HG03135 (cell line): ENCODE measurements around the gene OTC.

Experiments used
- ATAC-seq: cut with Tn5 transposase; IDR thresholded peaks from one replicate; pipeline ENCODE4 v1.9.1; 2021; ENCODE audit warnings: mild to moderate bottlenecking, moderate library complexity; ENCODE audit not compliant: unreplicated experiment

Gene OTC

DNA sequence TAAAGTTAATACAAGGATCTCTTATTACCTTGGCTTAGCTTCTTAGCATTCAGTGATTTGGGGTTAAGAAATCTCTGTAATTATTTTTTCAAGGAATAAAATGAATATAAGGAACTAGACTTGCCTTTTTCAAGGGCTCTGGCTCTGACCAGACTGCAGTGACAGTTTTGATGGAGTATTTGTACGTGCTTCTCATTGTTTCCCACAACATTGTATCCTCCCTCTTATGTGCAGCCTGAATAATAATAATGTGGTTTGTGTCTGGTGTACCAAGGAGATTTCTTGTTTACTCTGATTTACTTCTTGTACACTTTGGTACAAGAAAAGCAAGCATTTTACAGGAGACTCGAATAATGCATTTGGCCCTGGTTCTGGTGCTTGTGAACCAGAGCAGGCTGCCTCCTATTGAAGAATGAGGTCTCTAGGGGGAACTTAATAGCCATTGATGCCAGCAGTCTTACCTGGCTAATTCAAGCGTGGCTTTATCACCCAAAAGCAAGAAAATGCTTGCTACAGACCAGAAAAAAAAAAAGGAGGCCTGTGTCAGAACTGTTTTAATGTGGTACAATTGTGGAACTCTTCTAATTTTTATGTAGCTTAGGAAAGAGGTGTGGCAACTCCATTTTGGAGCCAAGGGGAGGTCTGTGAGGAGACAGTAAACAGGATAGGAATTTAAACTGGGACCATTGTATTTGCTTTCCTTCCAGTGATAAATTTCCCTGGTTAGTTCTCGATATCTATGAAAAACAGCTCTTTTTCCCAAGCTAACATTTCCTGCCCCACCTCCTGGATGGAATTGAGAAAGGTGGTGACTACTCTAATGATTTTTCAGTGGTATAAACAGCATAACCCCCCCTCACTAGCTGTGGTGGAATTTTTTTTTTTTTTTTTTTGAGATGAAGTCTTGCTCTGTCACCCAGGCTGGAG lies 5.6 kb downstream of the OTC start:
- ATAC-seq, result no peak

DNA sequence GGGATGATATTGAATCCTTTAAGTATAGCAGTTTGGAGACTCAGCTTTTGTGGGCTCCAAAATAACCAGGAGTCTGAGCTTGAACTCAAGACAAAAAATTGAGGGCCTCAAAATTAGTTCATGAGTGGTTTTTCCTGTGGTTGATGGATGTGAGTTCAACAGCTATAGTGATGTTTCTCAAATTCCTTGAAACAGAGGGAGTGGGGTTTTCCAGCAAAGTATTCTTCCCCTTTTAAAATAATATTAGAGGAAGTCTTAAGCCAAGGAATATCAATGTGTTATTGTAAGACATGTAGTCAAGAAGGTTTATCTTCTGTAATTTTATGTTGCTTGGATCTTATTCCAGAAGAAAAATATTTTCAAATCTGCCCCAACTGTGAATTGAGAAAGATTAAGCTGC lies 10.6 kb downstream of the OTC start:
- ATAC-seq, result no peak

DNA sequence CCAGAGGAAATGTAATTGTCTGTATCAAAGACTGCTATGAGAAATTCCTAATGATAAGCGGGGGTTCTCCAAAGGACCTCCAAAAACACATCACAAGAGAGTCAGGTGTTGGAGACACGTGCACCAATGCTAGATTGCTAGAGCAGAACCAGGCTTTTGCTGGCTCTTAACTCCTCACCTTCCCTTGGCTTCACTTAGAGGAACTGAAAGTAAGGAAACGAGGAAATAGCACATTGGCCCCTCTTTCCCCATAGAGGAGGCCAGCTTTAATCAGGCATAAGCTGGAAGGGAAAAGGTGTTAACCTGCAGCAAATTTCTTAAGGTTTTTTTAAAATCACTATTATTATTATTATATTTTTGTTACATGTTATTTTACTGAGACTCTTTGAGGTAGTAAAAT lies 13.6 kb downstream of the OTC start:
- ATAC-seq, result no peak

DNA sequence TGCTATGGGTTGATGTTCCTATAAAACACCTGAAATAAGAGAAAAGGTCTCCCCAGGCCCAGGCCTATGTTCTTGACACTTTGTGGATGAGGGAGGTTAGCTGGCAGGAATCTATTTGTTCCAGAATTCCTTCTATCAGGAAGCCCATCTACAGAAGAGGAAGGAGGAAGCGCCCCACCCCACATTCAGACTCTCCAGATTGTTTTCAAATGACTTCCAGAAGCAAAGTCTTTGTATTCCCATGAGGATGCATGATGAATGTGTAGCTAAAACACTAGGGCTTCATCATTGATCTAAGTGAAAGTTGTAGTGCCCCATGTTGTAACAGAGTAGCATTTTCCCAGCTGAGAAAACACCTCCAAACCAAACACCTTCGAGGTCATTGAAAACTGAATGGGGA lies 16.4 kb downstream of the OTC start:
- ATAC-seq, result no peak

DNA sequence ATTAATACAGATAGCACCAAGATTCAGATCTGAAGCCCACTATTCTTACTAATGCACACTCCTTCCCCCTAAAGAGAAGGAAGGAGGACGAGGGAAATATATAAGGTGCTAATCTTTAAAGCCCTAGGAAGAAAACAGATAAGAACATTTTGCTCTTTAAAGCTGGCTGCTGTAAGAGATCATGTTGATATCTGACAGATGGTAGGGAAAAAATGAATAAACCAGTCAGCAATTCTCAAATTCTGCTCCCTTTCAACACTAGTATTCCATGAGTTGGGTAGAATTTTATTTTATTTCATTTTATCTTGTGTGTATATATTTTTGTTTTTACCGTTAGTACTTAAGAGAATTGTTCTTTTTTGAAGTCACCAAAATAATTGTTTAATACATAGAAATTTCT lies 19.2 kb downstream of the OTC start:
- ATAC-seq, result no peak

DNA sequence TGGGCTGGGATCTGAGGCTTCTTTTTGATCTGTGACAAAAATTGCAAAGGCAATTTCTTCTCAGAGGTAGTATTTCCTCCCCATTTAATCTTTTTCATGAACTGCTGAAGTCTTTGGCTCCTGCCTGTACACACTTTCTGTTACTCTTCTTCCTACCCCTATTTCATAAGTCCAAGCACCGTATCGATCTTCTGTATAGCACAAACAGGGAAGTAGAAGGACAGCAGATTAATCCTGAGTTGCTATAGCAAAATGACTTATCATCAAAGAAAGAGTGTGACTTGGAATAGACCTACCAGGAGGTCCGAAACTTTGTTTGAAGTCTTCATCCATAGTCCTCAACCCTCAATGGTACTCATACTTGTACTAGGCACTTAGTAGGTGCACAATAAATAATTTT lies 22.0 kb downstream of the OTC start:
- ATAC-seq, result no peak

DNA sequence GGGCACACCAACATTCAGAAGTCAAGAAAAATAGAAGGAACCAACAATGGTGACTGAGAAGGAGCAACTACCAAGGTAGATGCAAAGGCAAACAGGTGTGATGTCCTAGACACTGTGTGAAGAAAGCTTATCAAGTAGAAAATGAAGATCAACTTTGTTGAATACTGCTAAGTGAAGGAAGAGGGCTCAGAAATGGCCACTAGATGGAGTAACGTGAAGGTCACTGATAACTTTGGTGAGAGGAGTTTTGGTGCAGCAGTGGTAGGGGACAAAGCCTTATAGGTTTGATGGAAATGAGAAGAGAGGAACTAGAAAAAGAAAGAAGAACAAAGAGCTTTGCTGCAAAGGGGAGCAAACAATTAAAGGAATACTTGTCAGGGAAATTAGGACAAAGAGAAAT lies 23.5 kb downstream of the OTC start:
- no peak for ATAC-seq

DNA sequence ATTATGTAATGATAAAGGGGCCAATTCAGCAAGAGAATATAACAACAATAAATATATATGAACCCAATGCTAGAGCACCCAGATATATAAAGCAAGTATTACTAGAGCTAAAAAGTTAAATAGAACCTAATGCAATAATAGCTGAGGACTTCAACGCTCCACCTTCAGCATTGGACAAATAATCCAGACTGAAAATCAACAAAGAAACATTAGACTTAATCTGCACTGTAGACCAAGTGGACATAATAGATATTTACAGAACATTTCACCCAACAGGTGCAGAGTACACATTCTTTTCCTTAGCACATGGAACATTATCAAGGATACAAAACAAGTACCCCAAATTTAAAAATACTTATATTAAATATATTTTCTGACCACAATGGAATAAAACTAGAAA lies 24.3 kb downstream of the OTC start:
- no peak for ATAC-seq

DNA sequence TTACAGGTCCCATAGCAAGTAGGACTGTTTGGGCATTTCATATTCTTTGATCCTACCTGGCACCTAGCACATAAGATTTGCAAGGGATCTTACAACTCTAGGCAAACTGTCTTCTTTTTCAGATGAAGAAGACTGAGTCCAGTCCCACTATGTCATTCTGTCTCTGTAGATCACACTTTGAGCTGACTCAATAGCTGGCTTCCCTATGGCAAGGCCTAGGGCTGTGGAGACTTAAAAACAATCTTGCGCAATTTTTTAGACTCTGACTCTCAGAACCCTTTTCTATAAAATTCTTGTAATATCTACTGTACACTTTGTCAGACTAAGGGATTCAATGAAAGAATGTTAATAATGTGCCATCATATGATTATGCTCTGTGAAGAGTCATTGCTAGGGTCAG lies 26.7 kb downstream of the OTC start:
- ATAC-seq, result no peak

DNA sequence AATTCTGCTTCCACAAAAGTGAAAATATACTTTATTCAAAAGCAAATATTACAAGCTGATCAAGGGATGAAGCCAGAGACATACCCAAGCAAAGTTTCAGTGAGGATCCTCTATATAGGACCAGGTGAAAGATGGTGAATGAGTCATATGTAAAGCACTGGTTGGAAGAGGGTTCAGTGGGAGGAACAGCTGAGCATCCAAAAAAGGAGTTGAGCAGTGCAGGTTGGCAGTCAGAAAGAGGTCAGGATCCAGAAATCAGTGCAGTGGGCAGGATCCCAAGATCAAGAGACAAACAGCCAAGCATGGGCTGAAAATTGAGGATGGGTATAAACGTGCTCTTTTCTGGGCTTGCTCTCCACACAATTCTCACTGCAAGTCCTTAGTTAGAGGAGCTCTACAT lies 30.3 kb downstream of the OTC start:
- ATAC-seq, result no peak

DNA sequence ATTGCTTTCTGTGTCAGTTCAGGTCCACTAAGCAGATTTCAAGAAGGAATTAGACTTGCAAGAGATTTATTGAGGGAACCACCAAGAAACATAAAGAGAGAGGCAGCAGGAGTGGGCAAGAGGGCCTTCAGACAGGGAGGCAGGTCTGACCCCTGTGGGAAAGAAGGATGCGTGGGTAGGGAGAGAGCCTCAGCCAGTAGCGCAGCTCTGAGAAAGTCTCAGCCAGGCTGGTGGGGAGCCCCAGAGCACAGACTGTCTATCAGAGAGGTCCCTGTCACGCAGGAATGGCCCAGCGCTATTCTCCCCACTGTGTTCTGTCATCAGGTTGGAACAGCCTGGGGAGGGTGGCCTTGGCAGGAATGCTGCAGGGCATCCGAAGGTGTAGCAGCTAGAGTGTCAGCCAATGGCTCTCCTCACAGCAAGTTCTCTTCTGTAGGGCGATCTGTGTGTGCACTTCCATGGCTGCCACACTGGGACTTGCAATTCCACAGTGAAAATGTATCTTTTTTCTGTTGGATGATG lies 48.0 kb downstream of the OTC start:
- no peak for ATAC-seq

DNA sequence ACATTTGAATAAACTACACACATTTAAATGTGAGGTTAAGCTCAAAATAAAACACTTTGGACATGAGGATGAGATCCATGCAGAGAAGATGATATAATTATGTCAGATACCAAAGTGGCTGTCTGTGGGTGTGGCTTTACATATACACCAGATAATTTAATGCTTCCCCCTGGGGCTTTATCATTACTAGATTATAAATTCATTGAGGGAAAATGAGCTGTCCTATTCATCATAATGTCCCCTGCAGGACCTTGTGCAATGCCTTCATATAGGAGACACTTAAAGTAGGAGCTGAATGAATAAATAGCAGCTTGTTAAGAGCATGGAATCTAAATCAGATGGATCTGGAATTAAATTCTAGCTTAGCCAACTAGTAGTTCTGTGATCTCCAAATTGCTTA lies 49.7 kb downstream of the OTC start:
- ATAC-seq, result no peak

DNA sequence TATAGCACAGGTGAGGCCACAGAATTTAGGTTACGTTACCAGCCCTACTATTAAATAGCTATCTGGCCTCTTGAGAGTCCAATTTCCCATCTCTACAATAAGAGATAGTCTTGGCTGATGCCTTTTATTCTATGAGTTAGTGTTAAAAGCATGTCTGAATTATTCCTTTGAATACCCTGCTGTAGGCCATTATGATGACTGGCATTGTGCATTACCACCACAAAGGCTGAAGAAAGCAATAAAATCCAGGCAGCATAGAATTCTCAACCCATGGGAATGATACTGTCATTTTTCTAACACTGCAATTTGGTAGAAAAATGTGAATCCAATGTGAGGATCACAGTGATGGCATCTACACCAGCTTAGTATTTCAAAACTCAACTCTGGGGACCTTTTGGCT lies 51.4 kb downstream of the OTC start:
- no peak for ATAC-seq

DNA sequence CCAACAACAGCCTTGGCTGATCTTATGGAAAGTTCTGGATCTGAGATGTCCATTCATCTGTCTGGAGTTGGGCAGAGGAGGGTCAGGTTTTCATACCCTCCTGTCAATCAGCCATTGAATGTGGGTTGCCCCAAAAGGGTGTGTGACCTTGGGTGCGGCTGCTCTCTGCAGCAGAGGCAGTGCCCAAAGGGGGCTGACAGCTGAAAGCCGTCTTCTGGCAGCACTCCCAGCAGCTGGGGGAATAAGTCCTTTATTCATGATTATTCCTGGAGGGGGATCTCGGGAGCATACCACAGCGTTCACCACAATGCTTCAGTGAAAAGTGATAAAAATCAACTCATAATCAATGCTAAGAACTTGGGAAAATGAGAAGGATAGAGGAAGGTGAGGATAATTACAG lies 54.7 kb downstream of the OTC start:
- ATAC-seq, result no peak

DNA sequence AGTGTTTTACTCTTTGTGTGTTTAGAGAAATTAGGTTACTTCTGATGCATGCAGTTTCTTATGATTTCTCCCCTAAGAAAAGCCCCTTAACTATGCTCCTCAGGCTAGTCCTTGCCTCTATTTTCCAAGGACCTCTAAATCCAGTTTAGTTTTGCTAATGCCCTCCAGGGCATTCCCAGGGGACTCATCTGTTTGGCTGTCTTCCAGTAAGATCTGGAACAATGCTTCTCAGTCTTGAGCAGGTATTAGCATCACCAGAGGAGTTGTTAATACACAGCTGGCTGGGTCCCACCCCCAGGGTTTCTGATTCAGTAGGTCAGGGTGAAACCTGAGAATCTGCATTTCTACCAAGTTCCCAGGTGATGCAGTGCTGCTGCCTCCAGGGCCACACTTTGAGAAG lies 56.9 kb downstream of the OTC start:
- no peak for ATAC-seq

DNA sequence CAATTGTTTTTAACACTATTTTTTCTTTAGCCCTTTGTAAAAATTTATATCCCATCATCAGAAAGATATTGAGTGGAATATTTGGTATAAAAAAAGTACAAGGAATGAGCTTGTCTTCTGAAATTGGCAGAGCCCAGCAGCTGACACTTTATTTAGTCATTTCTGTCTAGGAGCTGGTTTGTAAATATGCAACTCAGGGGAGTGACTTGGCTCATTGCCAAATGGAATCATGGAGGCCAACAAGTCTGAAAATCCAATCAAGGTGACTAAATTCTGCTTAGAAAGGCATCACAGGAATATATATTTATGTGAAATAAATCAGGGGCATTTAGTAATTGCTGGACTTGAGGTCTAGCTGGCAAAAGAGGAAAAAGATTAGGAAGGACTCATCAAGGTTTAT lies 74.4 kb downstream of the OTC start:
- ATAC-seq, result no peak

DNA sequence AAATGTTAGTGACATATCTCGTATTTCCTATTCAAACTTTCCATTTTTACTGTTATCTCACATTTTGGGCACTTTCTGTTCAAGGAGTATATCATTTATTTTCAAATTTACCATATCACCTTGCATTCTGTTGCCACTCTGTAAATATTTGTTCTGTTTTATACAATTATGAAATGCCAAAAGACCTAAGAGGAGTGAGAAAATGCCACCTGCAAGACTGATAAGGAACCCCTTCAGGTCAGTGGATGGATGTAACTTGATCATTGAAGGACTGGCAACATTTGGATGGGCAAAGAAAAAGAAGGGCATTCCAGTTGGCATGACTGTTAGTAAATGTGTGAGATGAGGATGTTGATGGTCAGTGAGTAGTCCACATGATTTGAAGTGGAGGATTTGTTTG lies 79.1 kb downstream of the OTC start:
- ATAC-seq, result no peak

DNA sequence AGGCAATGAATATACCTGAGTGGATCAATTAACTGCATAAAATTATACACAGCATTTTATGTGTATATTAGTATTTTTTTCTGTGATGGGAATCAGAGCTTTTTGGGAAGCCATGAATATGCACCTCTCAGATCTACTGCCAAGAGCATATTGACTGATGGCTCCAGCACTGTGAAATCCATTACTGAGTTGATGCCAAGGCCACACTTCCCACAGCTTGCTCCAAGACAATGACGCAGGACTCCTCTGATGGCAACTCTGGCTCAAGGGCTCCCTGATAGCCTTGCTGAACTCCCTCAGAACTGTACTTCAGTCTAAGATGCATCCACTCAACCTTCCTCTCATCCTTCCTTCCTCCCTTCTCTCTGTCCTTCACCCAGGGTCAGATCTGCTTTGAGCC lies 82.7 kb downstream of the OTC start:
- ATAC-seq, result no peak

DNA sequence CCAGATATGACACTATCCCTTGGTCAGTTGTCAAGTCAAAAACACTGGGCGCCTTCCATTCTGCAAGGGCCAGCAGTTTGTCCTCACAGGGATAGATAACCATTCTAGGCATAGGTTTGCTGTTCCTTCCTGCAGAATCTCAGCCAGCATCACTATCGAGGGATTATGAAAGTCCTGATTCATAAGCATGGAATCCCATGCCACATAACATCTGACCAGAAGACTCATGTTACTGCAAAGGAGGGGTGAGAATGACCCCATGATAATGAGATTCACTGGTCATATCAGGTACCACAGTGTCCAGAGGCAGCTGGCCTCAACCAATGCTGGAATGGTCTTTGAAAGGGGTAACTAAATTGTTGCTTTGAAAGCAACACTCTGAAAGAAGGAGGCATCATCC lies 84.7 kb downstream of the OTC start:
- ATAC-seq, result no peak

DNA sequence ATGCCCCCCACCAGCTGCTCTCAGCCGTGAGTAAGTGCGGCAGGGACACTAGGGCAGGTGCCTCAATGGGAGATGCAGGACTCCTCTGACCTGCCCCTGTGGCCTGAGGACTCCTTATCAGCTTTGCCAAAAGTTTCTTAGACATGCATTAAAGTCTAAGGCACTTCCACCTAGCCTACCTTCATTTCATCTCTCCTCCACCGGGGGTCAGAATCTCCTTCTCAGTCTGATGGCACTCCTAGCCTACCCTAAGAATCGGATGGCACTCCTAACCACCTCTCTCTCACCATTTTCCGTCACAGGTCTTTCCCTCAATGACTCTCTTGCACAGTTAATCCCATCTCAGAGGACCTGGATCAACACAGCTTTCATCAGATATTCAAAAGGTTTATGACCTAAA lies 85.9 kb downstream of the OTC start:
- ATAC-seq, result no peak

DNA sequence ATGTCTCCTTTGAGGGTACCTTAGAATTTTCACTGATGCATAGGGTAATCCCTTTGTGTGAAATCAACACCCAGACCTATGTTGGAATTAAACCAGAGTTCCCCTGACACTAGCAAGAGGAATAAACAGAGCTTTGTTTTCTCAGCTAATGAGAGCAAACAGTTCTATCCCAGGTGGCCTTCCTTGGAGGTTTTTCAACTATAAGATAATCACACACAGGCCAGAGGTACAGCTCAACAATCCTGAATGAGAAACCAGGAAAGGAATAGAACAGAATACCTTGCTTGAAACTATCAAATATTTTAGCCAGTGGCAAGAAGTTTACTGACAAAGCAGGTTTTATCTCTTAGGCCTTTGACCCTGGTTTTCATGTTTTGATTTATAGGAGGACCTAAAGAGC lies 100.2 kb downstream of the OTC start:
- no peak for ATAC-seq

DNA sequence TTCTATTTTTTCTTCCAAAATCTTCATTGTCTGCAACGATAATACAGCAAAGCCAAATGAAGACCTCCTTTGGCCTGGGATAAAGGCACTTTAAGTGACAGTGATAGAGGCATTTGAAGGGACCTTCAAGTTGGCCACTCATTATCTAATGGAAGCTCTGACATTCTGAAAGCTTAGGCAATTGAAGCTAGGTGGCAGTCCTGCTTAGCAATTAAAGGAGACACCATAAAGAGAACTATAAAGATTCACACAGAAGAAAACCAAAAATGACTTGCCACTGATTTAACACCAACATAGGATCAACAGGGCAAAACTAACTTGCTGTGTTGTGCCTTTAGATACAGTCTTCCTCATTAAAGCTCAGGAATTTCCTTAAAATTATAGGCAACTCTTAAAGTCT lies 105.7 kb downstream of the OTC start:
- ATAC-seq, result no peak

DNA sequence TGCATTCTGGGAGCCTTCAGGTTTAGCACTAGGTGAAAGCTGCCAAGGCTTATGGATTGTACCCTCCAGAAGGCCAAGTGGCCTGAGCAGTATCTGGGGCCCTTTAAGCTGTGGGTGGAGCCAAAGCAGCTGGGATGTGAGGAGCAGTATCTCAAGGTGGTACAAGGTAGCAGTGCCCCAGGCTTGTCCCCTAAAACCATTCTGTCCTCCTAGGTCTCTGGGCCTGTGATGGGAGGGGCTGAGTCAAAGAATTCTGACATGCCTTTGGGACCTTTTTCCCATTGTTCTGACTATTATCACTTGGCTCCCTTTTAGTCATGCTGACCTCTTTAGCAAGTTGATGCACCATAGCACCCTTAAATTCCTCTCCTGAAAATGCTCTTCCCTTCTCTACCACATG lies 109.9 kb downstream of the OTC start:
- ATAC-seq, result no peak
